LNCAP (cell line): ENCODE measurements around the gene LRTM2.

Experiments used
- CTCF ChIP-seq: fragments of 450-650 bp; IDR thresholded peaks from 2 replicates; pipeline ENCODE4 v1.5.1; 2017; ENCODE audit warnings: mild to moderate bottlenecking

LRTM2 gene

GRCh38 chr12:1795221-1795784, 25.1 kb upstream of the LRTM2 start:
- no peak for TF ChIP-seq CTCF

GRCh38 chr12:1795785-1796514, 24.4 kb upstream of the LRTM2 start:
- TF ChIP-seq CTCF: peak; percentile 96

DNA sequence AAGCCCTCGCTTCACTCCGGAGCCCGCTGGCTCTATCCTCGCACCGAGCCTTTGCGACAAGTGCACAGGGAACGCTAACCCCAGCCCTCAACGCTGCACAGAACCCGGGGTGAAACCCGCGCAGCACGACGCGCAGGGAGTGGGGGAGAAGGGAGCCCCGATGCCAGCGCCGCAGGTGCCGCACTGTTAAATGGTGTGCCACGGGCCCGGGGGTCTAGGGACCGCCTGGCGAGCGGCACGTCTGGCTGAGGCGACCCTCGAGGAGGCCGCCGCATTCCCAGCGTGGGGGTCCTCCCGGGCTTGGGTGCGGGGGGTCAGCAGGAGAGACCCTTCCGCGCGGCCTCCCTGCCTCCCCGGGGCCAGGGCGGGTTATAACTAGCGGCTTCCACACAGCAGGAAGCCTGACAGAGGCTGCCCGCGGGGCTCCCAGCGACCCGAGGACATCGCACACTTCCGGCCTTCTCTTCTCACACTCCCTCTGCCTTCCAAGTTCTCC, 23.8 kb upstream of the LRTM2 start:
- TF ChIP-seq CTCF: no peak

- TF ChIP-seq CTCF: no peak
Measured at GRCh38 chr12:1797011-1797901, 23.1 kb upstream of the LRTM2 start.

DNA sequence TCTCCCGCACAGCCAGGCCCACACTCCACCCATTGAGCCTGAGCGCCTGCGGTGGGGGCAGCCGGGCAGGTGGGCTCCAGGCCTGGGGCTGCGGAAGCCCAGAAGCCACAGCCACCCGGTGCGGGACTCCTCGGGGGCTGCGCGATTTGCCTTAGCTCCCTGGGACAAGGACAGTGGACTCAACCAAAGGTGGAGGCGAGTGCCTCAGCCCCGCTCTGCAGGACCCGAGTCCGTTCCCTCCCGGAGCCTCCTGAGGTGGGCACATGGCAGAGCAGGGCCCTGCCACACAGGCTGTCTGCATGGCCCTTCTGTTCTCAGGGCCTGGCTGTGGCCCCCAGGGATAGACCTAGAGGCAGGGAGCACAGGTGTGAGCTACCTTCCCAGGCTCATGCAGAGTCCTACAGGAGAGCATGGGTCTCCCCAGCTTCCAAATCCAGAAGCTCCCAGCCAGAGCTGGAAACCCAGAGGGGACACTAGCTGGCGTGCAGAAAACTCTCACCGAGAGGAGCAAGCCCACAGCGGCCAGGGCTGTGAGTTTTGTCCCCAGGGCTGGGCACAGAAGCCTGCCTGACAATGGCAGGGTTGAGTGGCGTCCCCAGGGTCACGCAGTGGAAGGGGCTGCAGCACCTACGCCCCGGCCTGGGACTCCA, 22.2 kb upstream of the LRTM2 start:
- no peak for TF ChIP-seq CTCF

DNA sequence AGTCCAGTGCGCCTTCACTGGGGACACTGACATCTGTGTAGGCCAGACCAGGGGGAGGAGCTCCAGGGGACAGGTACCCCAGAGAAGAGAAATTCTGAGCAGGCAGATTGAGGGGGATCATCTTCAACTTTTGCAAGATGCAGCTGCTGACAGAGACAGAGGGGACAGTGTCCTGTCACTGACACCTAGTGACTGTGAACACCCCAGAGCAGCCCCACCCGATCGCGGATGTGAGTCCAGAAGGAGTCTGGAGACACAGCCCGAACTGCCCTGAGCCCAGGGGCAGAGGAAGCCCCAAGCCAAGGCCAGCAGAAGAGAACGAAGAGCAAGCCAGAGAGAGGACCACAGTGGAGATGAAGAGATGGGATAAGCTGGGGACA, 21.7 kb upstream of the LRTM2 start:
- no peak for TF ChIP-seq CTCF
